Chondrocyte (in vitro differentiated cells): Measurements from ENCODE around the gene PRSS1. TPM values are rescaled to one million over a fixed set of nuclear protein-coding genes. Genes with fewer than 3 reads are reported as not detected.

ENCODE experiments used
- DNase-seq: peaks from one replicate; pipeline ENCODE4 v3.0.0; 2021; ENCODE audit warnings: mixed read lengths, low spot score
- H3K27ac Mint-ChIP-seq: one replicate; pipeline ENCODE4 v1.8.0; 2021; ENCODE audit warnings: mild to moderate bottlenecking, moderate library complexity, mixed read lengths; ENCODE audit not compliant: unreplicated experiment
- H3K27me3 Mint-ChIP-seq: 2 replicates; pipeline ENCODE4 v1.8.0; 2021; ENCODE audit warnings: low read depth, mixed read lengths
- H3K36me3 Mint-ChIP-seq: 2 replicates; pipeline ENCODE4 v1.8.0; 2021; ENCODE audit warnings: low read depth, mixed read lengths
- H3K4me1 Mint-ChIP-seq: 2 replicates; pipeline ENCODE4 v1.8.0; 2021; ENCODE audit warnings: low read depth, mild to moderate bottlenecking, mixed read lengths
- H3K4me3 Mint-ChIP-seq: one replicate; pipeline ENCODE4 v1.8.0; 2021; ENCODE audit warnings: mild to moderate bottlenecking, moderate library complexity, mixed read lengths; ENCODE audit not compliant: unreplicated experiment
- H3K9me3 Mint-ChIP-seq: 2 replicates; pipeline ENCODE4 v1.8.0; 2021; ENCODE audit warnings: low read depth, mixed read lengths
- total RNA-seq: library from RNA; stranded (reverse); gene quantifications from 3 replicates; pipeline ENCODE4 v1.2.1, GENCODE V29; 2021
- TF ChIP-seq, protein P1 (sequence below): fragments of 200-600 bp; sonication (generic); IDR thresholded peaks from 2 replicates; pipeline ENCODE4 v1.5.0; 2021; ENCODE audit warnings: antibody characterized with exemption, mild to moderate bottlenecking, moderate library complexity

PRSS1 gene
- total RNA-seq, 1 donor from 2014 or later = not detected

DNA sequence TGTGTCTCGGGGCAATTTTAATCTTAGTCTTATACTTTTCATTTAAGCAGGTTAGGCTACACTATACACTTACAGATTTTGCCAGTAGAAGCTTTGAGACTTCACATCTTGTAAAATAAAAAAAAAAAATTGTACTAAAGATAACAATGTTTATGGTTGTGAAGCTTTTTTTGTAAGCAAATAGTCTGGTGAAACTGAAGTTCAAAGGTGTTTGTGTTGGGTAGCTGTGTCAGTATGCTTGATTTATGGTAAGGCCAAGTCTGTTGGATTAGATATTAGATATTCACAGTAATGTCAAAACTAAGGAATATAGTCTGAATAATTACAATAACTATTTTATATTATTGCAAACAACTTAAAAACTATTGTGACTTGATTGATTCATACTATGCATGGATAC, 31.0 kb upstream of the PRSS1 start:
- TF ChIP-seq, protein P1, sequence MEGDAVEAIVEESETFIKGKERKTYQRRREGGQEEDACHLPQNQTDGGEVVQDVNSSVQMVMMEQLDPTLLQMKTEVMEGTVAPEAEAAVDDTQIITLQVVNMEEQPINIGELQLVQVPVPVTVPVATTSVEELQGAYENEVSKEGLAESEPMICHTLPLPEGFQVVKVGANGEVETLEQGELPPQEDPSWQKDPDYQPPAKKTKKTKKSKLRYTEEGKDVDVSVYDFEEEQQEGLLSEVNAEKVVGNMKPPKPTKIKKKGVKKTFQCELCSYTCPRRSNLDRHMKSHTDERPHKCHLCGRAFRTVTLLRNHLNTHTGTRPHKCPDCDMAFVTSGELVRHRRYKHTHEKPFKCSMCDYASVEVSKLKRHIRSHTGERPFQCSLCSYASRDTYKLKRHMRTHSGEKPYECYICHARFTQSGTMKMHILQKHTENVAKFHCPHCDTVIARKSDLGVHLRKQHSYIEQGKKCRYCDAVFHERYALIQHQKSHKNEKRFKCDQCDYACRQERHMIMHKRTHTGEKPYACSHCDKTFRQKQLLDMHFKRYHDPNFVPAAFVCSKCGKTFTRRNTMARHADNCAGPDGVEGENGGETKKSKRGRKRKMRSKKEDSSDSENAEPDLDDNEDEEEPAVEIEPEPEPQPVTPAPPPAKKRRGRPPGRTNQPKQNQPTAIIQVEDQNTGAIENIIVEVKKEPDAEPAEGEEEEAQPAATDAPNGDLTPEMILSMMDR = no peak
- Mint-ChIP-seq H3K27ac (no peak overlapping the region), H3K4me1 (no peaks in the 10 kb centered on the region), H3K36me3 (no peaks in the 10 kb centered on the region), H3K4me3 (no peak overlapping the region), H3K9me3 (no peaks in the 10 kb centered on the region), H3K27me3 (peaks cover 18% of the 10 kb centered on the region)
- no peak for DNase-seq

DNA sequence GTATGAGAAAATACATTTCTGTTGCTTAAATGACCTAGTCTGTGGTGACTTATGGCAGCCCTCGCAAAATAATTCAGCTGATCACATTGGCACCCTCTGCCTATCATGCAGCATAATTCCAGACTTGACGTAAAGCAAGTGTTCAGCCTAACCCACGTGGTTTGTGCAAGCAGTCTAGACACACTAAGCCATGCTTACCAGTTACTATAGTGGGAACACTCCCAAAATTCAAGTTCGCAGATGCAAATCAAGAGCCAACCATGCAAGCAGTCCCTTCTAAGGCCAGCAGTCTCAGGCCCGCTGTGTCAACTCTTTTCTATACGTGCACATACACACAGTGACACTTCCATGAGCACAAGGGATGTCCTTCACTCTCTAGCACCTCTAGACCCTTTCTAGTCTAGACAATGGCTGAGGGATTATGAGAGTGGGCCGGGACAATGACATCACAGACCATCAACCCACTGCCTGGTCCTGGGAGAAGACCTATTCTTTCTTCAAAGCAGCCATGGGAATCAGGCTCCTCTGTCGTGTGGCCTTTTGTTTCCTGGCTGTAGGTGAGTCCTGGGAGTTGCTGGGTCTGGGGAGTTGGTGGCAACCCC, 29.0 kb upstream of the PRSS1 start:
- Mint-ChIP-seq H3K4me3 (no peak overlapping the region), H3K9me3 (no peaks in the 10 kb centered on the region), H3K4me1 (no peaks in the 10 kb centered on the region), H3K27ac (no peak overlapping the region), H3K36me3 (no peaks in the 10 kb centered on the region), H3K27me3 (peaks cover 19% of the 10 kb centered on the region)
- TF ChIP-seq, protein P1 = no peak
- DNase-seq = no peak

DNA sequence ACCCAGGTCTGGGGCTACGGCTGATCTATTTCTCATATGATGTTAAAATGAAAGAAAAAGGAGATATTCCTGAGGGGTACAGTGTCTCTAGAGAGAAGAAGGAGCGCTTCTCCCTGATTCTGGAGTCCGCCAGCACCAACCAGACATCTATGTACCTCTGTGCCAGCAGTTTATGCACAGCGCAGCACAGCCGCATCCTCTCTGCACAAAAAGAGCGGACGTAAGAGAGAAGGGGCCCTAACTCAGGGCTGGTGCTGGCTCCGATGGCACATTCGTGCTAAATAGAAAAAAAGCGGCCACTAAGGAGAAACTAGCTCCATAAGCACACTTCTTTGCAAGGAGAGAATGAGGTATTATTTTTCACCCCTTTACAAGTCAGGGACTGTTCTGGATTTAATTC, 28.3 kb upstream of the PRSS1 start:
- Mint-ChIP-seq H3K9me3 (no peaks in the 10 kb centered on the region), H3K36me3 (no peaks in the 10 kb centered on the region), H3K4me3 (no peak overlapping the region), H3K27me3 (peaks cover 20% of the 10 kb centered on the region), H3K27ac (no peak overlapping the region), H3K4me1 (no peaks in the 10 kb centered on the region)
- TF ChIP-seq, protein P1 = no peak
- no peak for DNase-seq

DNA sequence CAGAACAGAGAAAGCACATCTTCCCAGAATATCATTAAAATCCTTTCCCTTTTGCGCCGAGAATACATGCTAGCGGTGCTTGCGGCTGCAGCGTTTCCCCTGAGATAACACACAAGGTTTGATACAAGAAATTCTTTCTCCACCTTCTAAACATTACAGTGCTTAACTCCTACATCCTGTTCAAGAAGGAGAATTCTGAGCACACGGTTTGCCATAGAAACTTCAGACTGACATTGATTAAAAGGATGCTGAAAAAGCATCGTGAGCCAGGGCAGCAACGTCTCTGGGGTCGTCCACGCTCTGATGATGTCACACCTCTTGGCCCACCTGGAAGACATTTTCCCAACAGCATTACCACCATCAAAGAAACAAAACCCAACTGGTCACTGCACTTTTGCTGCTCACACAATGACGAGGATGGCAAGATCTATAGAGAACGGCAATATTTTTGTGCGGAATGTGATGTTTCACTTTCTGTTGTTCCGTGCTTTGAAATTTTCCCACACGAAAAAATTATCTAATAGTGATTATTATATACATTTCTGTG, 27.0 kb upstream of the PRSS1 start:
- Mint-ChIP-seq H3K27me3 (peaks cover 20% of the 10 kb centered on the region), H3K36me3 (no peaks in the 10 kb centered on the region), H3K27ac (no peak overlapping the region), H3K4me1 (no peaks in the 10 kb centered on the region), H3K9me3 (no peaks in the 10 kb centered on the region), H3K4me3 (no peak overlapping the region)
- TF ChIP-seq, protein P1 = no peak
- no peak for DNase-seq

DNA sequence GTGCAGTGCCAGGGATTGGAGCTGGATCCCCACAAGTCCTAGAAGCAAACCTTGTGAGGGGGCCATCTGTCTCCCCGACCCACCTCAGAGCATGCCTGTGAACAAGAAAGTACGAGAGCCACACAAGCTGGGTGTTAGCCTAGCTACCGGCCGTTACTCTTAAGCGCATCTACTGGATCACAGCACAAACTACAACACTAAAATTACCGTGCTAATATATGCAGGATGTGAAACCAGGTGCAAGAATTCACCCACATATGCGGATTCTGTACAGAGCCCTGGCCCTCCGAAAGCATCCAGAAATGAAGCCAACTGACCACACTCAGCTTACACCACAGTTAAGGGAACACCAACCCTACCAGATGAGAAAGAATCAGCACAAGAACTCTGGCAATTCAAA, 16.0 kb upstream of the PRSS1 start:
- no peaks in the 10 kb centered on the region for H3K36me3 Mint-ChIP-seq
- peaks cover 2% of the 10 kb centered on the region for H3K9me3 Mint-ChIP-seq
- no peak overlapping the region for H3K4me3 Mint-ChIP-seq
- no peaks in the 10 kb centered on the region for H3K4me1 Mint-ChIP-seq
- TF ChIP-seq, protein P1 = no peak
- H3K27me3 Mint-ChIP-seq = peaks cover 18% of the 10 kb centered on the region
- DNase-seq = no peak
- no peak overlapping the region for H3K27ac Mint-ChIP-seq
